Testis (tissue), 2 donors: ENCODE data around the gene RHBDD3.

Experiments
- POLR2A ChIP-seq: fragments of 450-650 bp; IDR thresholded peaks from one replicate; pipeline ENCODE4 v1.6.1; 2017; ENCODE audit warnings: antibody characterized with exemption, mild to moderate bottlenecking, moderate library complexity
- TF ChIP-seq, protein P1 (sequence below), 3 experiments: fragments of 450-650 bp in 2 of 3; fragments of 200-600 bp in 1 of 3; sonication (generic) in 1 of 3; IDR thresholded peaks; one replicate each; pipeline ENCODE4 v1.5.1; 2016 to 2019; ENCODE audit warnings: antibody characterized with exemption in 3 of 3, mild to moderate bottlenecking in 2 of 3, moderate library complexity in 1 of 3

DNA sequence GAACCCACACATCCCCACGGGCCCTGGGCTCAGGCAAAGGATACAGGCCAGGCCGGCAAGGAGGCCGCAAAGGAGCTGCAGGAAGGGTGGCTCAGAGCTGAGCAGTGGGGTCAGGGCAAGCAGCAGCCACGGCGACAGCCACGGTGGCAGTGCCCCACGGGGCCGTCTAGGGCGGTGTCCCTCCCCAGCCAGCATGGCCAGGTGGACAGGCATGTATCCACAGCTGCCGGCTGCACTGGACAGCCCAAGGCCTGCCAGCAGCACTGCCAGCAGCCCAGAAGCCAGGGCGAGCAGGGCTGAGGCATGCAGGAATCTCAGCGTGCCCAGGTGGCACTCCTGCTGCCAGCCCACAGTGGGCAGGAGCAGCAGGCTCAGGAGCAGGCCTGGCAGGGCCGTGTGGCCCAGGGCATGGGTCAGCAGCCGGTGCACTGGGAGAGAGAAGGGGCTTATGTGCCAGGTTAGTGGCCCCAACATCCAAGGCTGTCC, 3.9 kb downstream of the RHBDD3 start:
- TF ChIP-seq, protein P1, sequence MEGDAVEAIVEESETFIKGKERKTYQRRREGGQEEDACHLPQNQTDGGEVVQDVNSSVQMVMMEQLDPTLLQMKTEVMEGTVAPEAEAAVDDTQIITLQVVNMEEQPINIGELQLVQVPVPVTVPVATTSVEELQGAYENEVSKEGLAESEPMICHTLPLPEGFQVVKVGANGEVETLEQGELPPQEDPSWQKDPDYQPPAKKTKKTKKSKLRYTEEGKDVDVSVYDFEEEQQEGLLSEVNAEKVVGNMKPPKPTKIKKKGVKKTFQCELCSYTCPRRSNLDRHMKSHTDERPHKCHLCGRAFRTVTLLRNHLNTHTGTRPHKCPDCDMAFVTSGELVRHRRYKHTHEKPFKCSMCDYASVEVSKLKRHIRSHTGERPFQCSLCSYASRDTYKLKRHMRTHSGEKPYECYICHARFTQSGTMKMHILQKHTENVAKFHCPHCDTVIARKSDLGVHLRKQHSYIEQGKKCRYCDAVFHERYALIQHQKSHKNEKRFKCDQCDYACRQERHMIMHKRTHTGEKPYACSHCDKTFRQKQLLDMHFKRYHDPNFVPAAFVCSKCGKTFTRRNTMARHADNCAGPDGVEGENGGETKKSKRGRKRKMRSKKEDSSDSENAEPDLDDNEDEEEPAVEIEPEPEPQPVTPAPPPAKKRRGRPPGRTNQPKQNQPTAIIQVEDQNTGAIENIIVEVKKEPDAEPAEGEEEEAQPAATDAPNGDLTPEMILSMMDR (IDR thresholded peaks at IDR 0.05): no peak
- TF ChIP-seq POLR2A: no peak
